ENCODE measurements around the gene PLA2G2C.

PLA2G2C gene

GRCh38 chr1:20202166-20202565 lies 15.8 kb upstream of the PLA2G2C start:
- no peak for DNase-seq

- DNase-seq, result no peak
These were observed 14.6 kb upstream of the PLA2G2C start for GRCh38 chr1:20200966-20201365.

GRCh38 chr1:20199840-20200239 lies 13.5 kb upstream of the PLA2G2C start:
- no peak for DNase-seq

DNA sequence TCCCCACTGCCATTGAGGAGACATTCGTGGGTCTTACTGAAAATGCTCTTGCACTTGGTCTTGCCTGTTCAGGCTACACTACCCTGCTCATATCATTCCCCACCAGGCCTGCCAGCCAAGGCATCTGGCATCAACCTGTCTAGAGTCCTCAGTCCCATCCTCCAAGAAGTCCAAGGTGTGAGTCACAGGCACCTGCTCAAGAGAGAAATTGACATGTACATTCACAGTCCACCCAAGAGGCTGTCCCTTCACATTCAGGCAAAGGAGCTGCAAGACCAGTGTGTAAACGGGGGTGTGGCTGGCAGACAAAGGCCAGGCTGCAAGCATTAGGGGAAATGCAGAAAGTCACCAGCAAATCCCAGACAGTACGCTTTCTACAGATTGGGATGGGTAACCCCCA lies 13.1 kb upstream of the PLA2G2C start:
- DNase-seq, result no peak

- DNase-seq, result no peak
These were observed 12.6 kb upstream of the PLA2G2C start for GRCh38 chr1:20198918-20199317.

DNA sequence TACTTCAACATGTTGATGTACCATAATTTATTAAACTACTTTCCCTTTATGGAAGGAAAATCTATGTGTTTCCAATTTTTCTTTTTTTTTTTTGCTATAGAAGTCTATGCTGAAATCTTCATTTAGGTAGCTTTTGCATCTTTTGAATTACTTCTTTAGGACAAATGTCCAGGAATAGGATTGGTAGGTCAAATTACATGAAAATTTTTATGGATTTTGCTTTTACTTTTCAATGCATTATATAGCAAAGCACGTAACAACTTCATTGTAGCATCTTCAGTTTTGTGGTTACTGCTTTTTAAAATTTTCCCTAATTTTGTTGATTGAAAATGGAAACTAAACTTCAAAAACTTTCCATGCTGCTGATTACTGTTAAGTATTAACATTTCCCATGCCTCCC lies 12.0 kb upstream of the PLA2G2C start:
- no peak for DNase-seq

GRCh38 chr1:20197329-20197791 lies 11.0 kb upstream of the PLA2G2C start:
- no peak for DNase-seq

GRCh38 chr1:20195462-20195780 lies 9.1 kb upstream of the PLA2G2C start:
- no peak for DNase-seq

GRCh38 chr1:20194757-20195461 lies 8.6 kb upstream of the PLA2G2C start:
- DNase-seq, result no peak

DNA sequence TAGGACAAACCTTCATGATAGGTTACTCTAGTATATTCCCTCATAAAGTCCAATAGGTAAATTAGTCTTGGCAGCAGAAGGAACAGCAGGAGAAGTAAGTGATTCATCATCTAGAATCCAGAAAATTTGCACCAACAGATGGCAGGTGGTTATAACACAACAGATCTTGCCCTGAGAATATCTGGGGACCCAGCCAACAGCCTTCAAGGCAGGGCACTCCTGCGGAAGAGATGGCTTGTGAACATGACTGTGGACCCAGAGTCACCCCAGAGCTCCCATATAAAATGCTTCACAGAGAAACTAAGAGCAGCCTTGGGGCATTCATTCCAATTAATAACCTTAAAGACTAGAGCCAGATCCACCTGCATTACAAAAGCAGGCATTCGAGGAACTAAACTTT lies 7.9 kb upstream of the PLA2G2C start:
- no peak for DNase-seq

DNA sequence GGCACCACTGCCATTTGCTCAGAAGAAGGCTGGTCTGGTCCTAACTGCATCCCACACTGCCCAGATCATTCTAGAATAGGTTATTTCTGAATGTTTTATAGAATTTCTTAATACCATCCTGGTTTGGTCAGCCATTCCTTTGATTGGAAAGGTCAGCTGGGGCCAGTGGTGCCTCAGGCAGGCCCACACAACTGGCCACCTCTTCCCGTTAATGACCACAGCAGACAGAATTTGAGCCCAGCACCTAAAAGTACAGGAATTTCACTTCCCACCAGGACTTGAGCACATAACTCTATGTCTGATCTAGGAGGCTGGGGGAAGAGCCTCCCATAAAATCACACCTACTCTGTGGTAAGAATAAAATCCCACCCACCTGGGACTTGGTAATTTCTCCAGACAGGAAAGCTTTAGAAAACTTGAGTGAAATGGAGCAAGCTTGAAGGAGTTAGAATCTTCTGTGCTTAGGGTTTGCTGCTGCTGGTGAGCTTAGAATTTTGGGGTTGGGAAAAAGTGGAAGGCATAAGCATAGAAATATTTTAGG lies 6.6 kb upstream of the PLA2G2C start:
- no peak for DNase-seq

- DNase-seq, result no peak
These were observed 6.0 kb upstream of the PLA2G2C start for GRCh38 chr1:20192364-20192763.

DNA sequence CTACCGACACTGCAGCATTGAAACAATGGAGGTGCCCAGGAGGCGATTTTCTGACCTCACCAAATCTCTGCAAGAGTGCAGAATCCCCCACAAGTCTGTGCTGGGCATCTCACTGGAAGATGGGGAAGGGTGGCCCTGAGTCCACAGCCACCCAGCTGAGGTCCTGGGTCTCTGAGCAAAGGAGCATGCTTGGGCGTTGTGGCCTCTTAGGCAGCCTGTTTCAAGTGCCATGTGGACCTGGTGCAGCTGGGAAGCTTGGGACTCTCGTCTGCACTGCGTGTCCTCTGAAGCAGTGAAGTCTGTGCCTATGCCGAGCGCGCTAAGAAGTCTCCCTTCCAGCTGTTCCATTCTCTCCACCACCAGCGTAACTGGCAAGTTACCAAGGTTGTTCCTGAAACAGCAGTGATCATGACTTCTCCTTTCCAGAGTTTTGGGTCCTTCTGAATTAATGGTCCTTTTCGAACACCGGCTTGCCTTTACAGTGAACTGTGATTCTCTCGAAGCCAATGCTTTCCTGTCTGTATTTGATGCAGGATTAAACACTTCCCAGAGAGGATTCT lies 5.0 kb upstream of the PLA2G2C start:
- DNase-seq, result no peak

DNA sequence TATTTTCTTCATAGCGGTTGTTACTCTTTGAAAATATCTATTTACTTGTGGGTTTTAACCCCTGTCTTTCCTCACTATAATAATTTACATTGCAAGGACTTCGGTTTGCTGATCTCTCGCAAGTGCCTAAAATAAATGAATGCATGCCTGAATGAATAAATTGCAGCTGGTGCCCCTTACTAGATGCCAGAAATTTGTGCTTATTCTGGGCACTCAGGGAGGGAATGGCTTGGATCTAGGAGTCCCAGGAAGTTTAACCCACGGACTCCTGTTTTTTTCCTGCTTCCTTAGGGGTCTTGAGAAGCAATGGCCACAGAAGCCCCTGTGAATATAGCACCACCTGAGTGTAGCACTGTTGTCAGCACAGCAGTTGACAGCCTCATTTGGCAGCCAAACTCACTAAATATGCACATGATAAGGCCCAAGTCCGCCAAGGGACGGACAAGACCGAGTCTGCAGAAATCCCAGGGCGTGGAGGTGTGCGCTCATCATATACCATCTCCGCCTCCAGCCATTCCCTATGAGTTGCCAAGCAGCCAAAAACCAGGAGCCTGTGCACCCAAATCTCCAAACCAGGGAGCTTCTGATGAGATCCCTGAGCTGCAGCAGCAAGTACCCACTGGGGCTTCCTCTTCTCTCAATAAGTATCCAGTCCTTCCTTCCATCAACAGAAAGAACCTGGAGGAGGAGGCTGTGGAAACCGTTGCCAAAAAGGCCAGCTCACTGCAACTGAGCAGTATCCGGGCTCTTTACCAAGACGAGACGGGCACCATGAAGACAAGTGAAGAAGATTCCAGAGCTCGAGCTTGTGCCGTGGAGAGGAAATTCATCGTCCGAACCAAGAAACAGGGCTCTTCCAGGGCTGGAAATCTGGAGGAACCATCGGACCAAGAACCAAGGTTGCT lies 4.2 kb upstream of the PLA2G2C start:
- DNase-seq, result no peak

- DNase-seq, result no peak
These were observed 3.3 kb upstream of the PLA2G2C start for GRCh38 chr1:20189664-20190063.

- DNase-seq, result no peak
These were observed 2.1 kb upstream of the PLA2G2C start for GRCh38 chr1:20188455-20188817.

- no peak for DNase-seq
These were observed 1.6 kb upstream of the PLA2G2C start for GRCh38 chr1:20187813-20188454.

GRCh38 chr1:20187103-20187812 lies 940 bp upstream of the PLA2G2C start:
- DNase-seq, result no peak

- DNase-seq, result no peak
These were observed 1.1 kb downstream of the PLA2G2C start for GRCh38 chr1:20184997-20185833.

DNA sequence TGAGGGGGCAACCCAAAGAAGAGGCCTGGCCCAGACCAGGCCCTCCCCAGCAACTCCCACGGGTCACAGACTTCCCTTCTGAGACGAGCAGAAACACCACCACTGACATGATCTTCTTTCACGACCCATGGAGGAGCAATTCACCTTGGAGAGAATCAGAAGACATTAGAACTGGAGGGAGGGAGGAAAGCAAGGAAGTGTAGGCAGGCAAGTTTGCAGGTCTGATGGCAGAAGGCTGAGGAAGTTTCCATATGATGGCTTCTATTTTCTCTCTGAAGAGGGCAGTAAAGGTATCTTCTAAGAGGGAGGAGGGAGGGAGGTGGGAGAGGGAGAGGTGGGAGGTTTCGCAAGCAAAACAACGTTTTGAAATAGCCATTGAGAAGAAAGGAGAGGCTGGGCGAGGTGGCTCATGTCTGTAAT lies 1.8 kb downstream of the PLA2G2C start:
- no peak for DNase-seq

DNA sequence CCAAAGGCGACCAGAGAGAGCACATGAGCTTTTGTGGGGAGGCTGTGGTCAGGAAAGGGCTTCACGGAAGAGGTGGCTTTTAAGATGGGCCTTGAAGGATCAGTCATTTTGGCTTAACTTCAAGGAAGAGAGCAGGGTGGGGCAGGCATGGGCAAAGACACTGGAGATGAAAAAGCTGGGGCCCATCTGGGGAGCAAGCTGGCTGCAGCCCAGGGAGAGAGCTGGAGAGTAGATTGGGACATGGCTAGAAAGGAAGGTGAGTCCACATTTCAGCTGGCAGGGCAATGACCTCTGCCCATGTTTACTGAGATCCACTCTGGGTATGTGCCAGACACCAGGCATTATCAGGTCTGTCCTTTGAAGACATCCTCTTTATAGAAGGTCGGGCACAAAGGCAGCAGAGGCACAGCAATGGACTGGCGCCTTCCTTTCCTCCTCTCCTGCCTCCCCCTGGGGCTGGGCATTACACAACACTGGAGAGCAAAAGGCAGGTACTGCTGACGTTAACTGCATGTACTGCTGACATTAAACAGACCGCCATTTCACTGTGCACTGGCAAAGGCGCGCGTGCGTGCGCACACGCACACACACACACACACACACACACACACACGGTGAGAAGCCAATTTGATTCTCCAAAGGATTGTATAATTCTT lies 2.6 kb downstream of the PLA2G2C start:
- DNase-seq, result no peak

Data from retina (tissue), 1 donor.